ENCODE measurements around the gene PLGLB1.
"Not testable (repeated sequence)": the region's sequence is repeated elsewhere in the genome, so short reads cannot be mapped to it uniquely, and the experiment has no call there.

Gene PLGLB1

GRCh38 chr2:87021744-87022143, at the start of gene PLGLB1:
Gene PLGLB1 (minus strand): TSS chr2:87021844. CDS start chr2:87021783, 61 bp downstream.
- DNase-seq = not testable (repeated sequence)

DNA sequence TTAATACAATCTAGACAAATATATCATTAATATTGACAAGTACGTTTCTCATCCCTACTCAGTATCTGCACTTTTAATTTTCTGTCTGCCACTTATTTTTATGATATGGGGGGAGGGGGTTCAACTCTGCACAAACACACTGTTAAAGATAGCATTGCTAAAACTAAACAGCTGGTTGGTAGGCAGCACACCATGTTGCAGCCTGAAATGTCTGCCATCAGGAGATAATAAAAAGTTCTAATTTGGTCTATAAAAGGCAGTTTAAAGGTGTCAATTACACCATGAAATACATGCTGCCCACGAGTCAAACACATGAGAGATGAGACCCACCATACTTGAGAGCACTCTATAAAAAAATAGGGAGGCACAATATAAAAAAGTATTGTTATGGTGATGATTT, 42.7 kb upstream of the PLGLB1 start:
- not testable (repeated sequence) for DNase-seq

DNA sequence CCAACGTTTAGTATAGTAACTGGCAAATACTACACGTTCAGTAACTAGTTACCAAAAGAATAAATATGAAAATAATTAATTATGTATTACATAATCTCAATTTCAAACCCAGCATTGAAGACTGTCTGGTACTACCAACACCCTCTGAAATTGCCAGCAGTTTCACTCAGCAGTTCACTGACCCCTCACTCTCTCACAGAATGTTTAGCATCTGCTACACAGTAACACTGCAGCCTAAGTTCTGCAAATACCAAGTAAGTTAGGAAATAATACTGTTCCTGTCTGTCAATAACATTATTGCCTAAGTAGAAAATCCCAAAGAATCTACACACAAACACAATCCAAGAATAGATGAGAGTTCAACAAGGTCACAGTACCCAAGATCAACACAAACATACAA, 41.8 kb upstream of the PLGLB1 start:
- DNase-seq = not testable (repeated sequence)

DNA sequence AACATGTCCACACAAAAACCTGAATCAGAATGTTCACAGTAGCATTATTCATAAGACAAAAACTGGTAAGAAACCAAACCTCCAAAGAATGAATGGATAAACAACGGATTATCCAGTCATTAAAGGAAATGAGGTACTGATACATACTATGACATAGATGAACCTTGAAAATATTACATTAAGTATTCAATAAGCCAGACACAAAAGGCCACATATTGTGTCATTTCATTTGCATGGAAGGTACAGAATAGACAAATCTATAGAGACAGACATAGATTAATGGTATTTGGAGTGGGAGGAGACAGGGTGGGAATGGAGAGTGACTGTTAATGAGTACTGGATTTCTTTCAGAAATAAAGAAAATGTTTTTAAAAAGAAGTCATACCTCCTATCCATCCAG, 39.9 kb upstream of the PLGLB1 start:
- DNase-seq = not testable (repeated sequence)

DNA sequence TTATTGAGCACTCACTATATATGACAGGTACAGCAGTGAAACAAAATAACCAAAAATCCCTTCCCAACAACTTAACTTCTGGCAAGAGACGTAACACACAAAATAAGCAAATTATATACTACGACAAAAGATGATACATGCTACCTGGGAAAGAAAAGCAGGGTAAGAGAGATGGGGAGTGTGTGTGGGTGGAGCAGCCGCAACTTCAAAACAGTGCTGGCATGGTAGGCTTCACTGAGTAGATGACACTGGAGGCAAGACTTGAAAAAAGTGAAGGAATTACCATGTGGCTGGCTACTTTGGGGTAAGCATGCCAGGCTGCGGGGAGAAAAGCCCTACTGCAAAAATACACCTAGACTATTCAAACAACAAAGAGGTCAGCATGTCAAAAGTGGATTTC, 36.0 kb upstream of the PLGLB1 start:
- DNase-seq = not testable (repeated sequence)

DNA sequence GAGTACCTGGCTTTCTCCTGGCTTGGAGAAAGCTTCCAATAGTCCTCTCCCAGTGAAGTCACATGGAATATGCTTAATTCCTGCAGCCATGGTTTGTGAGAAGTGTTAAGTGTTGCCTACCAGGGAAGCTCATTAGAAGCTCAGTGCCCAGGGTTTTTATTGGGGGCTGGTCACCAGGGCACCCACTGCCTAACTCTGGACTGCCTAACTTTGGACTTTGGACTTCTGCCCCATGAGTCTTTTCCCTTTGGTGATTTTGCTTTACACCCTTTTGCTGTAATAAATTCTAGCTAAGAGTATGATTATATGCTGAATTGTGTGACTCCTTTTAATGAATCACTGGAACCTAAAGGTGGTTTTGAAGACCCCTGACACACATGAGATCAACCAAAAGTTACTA, 35.2 kb upstream of the PLGLB1 start:
- DNase-seq = not testable (repeated sequence)

GRCh38 chr2:87056435-87056834, 34.8 kb upstream of the PLGLB1 start:
- DNase-seq = not testable (repeated sequence)

DNA sequence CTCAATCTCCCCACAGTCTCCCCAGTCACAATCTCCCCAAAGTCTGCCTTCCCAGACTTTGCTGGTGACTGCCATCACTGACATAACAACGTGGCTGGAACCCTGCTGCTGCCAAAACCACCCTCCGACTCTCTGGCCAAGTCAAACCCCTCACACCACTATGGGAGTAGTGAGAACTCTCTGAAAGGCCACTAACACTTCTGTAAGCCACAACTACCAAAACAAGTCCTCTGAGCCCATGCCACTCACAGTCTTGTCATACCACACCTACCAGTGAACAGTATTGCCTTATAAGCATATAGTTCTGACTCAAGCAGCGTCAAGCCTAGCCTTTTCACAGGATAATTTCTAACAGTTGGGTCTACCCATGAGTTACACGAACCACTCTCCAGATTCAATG, 32.7 kb upstream of the PLGLB1 start:
- not testable (repeated sequence) for DNase-seq

DNA sequence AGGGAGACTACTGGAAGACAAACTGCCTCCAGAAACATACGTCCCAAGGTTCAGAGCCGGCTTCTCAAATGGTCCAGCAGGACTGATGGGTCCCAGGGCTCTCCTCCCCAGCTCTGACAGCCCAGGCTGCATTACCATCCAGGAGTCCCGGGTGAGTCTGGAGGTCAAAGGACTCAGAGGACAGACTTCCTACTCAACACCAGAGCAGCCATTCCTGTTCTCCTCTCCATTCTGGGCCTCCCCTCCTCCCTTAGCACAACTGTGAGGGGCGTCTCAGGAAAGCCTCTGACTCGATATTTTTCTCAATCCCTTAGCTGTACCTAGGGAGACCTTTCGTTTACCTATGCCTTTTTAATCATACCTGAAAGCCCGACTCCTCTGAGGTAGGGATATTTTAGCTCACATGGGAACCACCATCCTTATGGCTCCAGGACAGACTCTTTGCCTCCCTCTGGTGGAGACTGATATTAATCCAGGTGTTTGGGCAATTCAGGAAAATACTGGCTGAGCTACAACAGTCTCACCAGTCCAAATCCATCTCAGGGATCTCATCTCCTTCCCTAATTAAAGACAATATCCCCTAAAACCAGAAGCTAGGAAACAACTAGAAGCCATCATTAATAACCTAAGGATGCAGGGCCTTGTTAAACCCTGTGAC, 19.8 kb upstream of the PLGLB1 start:
- DNase-seq = not testable (repeated sequence)

GRCh38 chr2:87028607-87029006, 7.0 kb upstream of the PLGLB1 start:
- not testable (repeated sequence) for DNase-seq

GRCh38 chr2:87026816-87027215, 5.2 kb upstream of the PLGLB1 start:
- not testable (repeated sequence) for DNase-seq

DNA sequence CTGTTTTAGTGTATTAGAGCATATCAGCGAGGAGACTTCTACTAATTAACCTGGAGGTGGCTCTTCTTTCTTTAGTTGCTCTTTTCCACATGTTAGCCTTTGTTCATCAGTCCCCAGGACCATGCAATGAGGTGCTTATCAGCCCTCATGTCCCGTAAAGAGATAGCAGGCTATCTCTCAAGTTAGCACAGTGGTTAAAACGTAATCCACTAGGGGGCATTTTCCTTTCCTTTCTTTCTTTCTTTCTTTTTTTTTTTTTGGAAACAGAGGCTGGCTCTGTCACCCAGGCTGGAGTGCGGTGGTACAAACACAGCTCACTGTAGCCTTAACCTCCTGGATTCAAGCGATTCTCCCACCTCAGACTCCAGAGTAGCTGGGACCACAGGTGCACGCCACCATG, 4.3 kb upstream of the PLGLB1 start:
- not testable (repeated sequence) for DNase-seq

DNA sequence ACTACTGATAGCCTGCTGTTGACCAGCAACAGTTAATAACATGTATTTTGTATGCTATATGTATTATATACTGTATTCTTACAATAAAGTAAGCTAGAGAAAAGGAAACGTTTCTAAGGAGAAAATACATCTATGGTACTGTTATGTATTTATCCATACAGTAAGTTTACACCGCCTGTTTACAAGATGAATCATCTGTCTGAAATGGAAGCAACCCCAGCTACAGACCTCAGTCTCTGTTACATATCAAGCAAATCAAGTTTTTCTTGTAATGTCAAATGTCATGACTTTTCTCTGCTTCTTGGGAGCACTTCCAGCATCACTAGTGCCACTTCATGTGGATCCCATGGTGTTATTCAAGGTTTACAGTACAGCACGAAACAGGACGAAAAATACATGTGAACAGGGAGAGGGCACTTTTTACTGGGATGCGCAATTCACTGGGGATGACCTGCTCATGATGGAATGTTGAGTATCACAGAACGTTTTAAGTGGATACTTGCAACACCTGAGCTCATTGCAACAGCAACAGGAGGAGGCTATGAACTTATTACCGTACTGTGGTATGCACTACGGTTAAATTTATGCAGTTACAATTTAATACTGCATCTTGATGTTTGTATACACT, 2.5 kb upstream of the PLGLB1 start:
- DNase-seq = not testable (repeated sequence)

GRCh38 chr2:87021043-87021442, 601 bp downstream of the PLGLB1 start:
- not testable (repeated sequence) for DNase-seq

DNA sequence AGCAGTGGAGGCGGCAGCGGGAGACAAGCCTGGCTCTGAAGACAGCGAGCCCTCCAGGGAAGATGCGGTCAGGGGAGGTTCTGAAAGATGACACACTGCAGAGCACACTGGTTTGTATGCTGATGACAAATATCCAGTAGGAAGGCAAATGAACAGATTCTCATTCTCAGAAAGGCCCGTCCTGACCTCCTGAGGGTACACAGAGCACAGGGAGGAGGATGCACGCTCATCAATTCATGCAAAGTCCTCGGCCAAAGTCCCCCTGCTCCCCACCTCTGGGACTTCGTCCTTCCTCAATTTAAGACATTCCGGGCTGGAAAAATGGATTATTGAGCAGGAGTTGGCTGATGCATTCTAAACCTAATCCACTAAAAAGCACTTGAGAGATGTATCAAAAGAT, 2.6 kb downstream of the PLGLB1 start:
- DNase-seq = not testable (repeated sequence)

DNA sequence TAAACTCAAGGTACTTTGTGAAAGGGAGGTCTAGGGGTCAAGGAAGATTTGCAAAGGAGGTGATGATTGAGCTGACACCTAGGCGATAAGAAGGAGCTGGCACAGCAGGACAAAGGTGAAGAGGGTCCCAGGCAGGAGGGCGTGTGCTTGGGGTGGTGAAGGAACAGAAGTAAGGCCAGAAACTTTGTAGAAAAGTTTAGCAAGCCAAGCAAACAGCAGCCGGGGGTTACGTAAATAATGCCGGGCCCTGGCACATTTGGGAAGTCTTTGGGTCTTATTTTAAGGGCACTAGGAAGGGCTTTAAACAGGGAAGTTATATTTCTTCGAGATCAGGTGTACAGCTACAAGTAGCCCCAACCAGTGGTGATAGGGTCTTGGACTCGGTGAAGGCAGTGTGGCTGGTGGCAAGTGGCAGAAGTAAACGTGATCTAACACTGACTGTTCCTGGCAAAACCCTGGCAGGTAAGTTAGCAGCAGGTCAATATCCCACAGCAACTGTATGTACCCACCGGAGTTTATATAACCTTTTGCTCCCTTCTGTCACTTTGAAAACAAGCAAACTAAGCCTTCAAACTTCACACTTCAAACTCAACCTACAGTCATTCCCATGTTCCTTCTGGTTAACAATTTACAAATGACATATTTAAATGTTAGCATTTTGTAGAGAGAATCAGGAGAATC, 7.0 kb downstream of the PLGLB1 start:
- DNase-seq = not testable (repeated sequence)

GRCh38 chr2:87004398-87004797, 17.2 kb downstream of the PLGLB1 start:
- DNase-seq = not testable (repeated sequence)
